ENCODE results near the gene CNOT3. TPM values are rescaled to one million over a fixed set of nuclear protein-coding genes. Genes with fewer than 3 reads are reported as not detected.
A peak's percentile ranks its signal among the peaks of the same experiment; 100 is the strongest.

Gene CNOT3
- total and polyA plus RNA-seq, 2 experiments from 2014 or later = 39.6 to 52.8 TPM

DNA sequence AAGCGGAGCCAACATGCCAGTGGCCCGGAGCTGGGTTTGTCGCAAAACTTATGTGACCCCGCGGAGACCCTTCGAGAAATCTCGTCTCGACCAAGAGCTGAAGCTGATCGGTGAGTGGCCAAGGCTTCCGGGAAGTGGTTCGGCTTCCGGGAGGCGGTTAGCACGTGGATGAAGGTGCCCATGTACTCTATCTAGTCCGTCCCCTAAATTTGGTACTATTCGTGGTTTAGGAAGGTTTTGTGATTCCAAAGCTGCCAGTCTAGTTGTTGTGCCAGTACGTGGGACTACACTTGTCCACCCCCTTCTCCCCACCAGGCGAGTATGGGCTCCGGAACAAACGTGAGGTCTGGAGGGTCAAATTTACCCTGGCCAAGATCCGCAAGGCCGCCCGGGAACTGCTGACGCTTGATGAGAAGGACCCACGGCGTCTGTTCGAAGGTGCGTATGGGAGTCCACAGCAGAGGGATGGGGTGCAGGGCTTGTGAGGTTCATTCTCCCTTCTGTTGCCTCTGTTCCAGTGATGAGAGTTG is 63.7 kb downstream of the CNOT3 start:
- Histone ChIP-seq H3K27ac (peak overlapping the region; percentile 98), H3K4me1 (ENCODE audit: low read depth) (peaks cover 17% of the 10 kb centered on the region), H3K9me3 (ENCODE audit: low read depth) (no peaks in the 10 kb centered on the region), H3K4me3 (peak overlapping the region; percentile 78), H3K36me3 (peaks cover 44% of the 10 kb centered on the region), H3K27me3 (no peaks in the 10 kb centered on the region)
- DNase-seq (ENCODE audit: low read depth in 1 of 2, low spot score in 1 of 2) = peak in 1 of 2 donors; percentile 15
- TF ChIP-seq, protein P1, sequence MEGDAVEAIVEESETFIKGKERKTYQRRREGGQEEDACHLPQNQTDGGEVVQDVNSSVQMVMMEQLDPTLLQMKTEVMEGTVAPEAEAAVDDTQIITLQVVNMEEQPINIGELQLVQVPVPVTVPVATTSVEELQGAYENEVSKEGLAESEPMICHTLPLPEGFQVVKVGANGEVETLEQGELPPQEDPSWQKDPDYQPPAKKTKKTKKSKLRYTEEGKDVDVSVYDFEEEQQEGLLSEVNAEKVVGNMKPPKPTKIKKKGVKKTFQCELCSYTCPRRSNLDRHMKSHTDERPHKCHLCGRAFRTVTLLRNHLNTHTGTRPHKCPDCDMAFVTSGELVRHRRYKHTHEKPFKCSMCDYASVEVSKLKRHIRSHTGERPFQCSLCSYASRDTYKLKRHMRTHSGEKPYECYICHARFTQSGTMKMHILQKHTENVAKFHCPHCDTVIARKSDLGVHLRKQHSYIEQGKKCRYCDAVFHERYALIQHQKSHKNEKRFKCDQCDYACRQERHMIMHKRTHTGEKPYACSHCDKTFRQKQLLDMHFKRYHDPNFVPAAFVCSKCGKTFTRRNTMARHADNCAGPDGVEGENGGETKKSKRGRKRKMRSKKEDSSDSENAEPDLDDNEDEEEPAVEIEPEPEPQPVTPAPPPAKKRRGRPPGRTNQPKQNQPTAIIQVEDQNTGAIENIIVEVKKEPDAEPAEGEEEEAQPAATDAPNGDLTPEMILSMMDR (IDR thresholded peaks at IDR 0.05; ENCODE audit: low read depth, low read length) = no peak

DNA sequence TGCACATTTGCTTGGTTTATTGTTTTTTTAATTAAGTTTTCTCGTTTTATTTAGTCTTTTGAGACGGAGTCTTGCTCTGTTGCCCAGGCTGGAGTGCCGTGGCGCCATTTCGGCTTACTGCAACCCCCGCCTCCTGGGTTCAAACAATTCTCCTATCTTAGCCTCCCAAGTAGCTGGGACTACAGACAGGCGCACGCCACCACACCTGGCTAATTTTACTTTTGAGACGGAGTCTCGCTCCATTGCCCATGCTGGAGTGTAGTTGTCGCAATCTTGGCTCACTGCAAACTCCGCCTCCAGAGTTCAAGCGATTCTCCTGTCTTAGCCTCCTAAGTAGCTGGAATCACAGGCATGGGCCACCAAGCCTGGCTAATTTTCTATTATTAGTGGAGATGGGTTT is 64.4 kb downstream of the CNOT3 start:
- DNase-seq (ENCODE audit: low read depth in 1 of 2, low spot score in 1 of 2) = peak in 1 of 2 donors; percentile 45
- H3K4me1 ChIP-seq (ENCODE audit: low read depth) = peaks cover 17% of the 10 kb centered on the region
- TF ChIP-seq, protein P1 (IDR thresholded peaks at IDR 0.05; ENCODE audit: low read depth, low read length) = no peak
- no peak overlapping the region for H3K27ac ChIP-seq
- H3K27me3 ChIP-seq = no peaks in the 10 kb centered on the region
- H3K4me3 ChIP-seq = peak overlapping the region; percentile 78
- peaks cover 51% of the 10 kb centered on the region for H3K36me3 ChIP-seq
- no peaks in the 10 kb centered on the region for H3K9me3 ChIP-seq (ENCODE audit: low read depth)

DNA sequence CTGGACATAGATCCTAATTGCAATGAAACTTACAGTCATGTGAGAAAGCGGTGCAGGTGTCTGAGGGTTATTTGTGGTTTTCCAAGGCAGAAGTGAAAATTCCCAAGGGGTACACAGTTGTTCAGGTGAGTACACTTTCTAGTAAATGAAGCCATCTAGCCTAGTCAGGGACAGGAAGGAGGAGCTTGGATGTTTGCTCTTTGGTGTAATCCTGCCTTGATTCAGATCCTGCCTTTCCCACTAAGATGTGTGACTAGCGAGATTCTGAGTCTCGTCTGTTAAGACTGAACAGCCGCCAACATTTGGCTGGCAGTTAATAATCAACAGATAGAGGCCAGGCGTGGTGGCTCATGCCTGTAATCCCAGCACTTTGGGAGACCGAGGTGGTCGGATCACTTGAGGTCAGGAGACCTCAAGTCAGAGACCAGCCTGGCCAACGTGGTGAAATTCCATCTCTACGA is 65.6 kb downstream of the CNOT3 start:
- no peaks in the 10 kb centered on the region for H3K9me3 ChIP-seq (ENCODE audit: low read depth)
- peak in 1 of 2 donors; percentile 49 for DNase-seq (ENCODE audit: low read depth in 1 of 2, low spot score in 1 of 2)
- H3K4me3 ChIP-seq = no peak overlapping the region
- TF ChIP-seq, protein P1 (IDR thresholded peaks at IDR 0.05; ENCODE audit: low read depth, low read length) = no peak
- peaks cover 62% of the 10 kb centered on the region for H3K36me3 ChIP-seq
- H3K27me3 ChIP-seq = no peaks in the 10 kb centered on the region
- peaks cover 26% of the 10 kb centered on the region for H3K4me1 ChIP-seq (ENCODE audit: low read depth)
- no peak overlapping the region for H3K27ac ChIP-seq

DNA sequence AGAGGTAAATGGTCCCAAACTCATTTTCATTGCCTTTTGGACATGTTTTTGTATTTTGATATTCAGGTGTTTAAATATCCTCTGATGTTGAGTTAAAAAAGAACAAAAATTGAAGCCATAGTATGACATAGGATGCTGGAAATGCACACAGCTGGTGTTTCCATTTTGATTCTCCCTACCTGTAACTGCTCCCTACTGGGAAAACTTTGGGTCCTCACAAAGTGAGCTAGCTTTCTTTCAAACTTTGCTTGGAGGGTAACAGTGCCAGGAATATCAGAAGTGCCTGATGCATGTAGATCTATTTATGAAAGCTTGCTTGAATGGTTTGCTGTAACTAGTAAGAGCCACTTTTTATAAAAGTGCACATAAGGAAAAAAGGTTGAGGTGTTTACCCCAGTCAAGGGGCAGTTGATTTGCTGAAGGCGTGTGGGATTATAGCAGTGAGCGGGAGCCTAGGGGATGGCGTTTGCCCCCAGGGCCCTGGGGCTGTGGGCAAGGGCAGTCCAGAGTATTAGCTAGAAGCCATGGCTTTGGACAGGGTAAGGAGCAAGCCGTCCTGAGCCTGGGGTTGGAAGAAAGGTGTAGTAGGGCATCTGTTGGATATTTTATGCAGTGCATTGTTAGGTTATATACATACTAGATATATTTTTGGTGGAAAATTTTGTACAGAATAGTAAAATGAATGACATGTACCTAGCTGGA is 67.4 kb downstream of the CNOT3 start:
- no peak overlapping the region for H3K4me3 ChIP-seq
- TF ChIP-seq, protein P1 (IDR thresholded peaks at IDR 0.05; ENCODE audit: low read depth, low read length) = no peak
- H3K36me3 ChIP-seq = peaks cover 63% of the 10 kb centered on the region
- peaks cover 43% of the 10 kb centered on the region for H3K4me1 ChIP-seq (ENCODE audit: low read depth)
- no peak for DNase-seq (ENCODE audit: low read depth in 1 of 2, low spot score in 1 of 2)
- no peaks in the 10 kb centered on the region for H3K27me3 ChIP-seq
- peak overlapping the region; percentile 3 for H3K27ac ChIP-seq
- no peaks in the 10 kb centered on the region for H3K9me3 ChIP-seq (ENCODE audit: low read depth)

Other genes with a start within 250 kb of the CNOT3 start
- 0.60 and 1.9 TPM in 2 replicates for gene CACNG7, start 228.5 kb upstream of the CNOT3 start, total RNA-seq
- 0.11 and 0.19 TPM in 2 replicates for gene CACNG7, start 228.5 kb upstream of the CNOT3 start, polyA plus RNA-seq
- gene CACNG8, start 174.8 kb upstream of the CNOT3 start, total RNA-seq = 0.77 and 1.4 TPM in 2 replicates
- 0.68 and 1.0 TPM in 2 replicates for gene CACNG8, start 174.8 kb upstream of the CNOT3 start, polyA plus RNA-seq
- gene CACNG6, start 146.1 kb upstream of the CNOT3 start, total RNA-seq = 38.4 and 73.1 TPM in 2 replicates
- gene CACNG6, start 146.1 kb upstream of the CNOT3 start, polyA plus RNA-seq = 30.6 and 61.5 TPM in 2 replicates
- gene VSTM1, start 73.9 kb upstream of the CNOT3 start, total RNA-seq = not detected in 2 replicates
- gene VSTM1, start 73.9 kb upstream of the CNOT3 start, polyA plus RNA-seq = not detected in 2 replicates
- not detected in 2 replicates for gene TARM1, start 56.4 kb upstream of the CNOT3 start, total RNA-seq
- gene TARM1, start 56.4 kb upstream of the CNOT3 start, polyA plus RNA-seq = not detected in 2 replicates
- not detected in 2 replicates for gene OSCAR, start 37.0 kb upstream of the CNOT3 start, total RNA-seq
- gene OSCAR, start 37.0 kb upstream of the CNOT3 start, polyA plus RNA-seq = 0.32 and 0.61 TPM in 2 replicates
- gene NDUFA3, start 34.9 kb upstream of the CNOT3 start, total RNA-seq = 58.8 and 104 TPM in 2 replicates
- 546 and 585 TPM in 2 replicates for gene NDUFA3, start 34.9 kb upstream of the CNOT3 start, polyA plus RNA-seq
- gene TFPT, start 22.1 kb upstream of the CNOT3 start, total RNA-seq = 26.1 and 27.5 TPM in 2 replicates
- 27.5 and 32.1 TPM in 2 replicates for gene TFPT, start 22.1 kb upstream of the CNOT3 start, polyA plus RNA-seq
- gene PRPF31, start 22.0 kb upstream of the CNOT3 start, total RNA-seq = 73.9 and 79.8 TPM in 2 replicates
- 110 and 113 TPM in 2 replicates for gene PRPF31, start 22.0 kb upstream of the CNOT3 start, polyA plus RNA-seq
- gene LENG1, start 22.0 kb downstream of the CNOT3 start, total RNA-seq = 10.3 and 10.6 TPM in 2 replicates
- gene LENG1, start 22.0 kb downstream of the CNOT3 start, polyA plus RNA-seq = 10.1 and 10.8 TPM in 2 replicates
- 0.74 and 1.2 TPM in 2 replicates for gene TMC4, start 35.4 kb downstream of the CNOT3 start, total RNA-seq
- 3.4 and 5.6 TPM in 2 replicates for gene TMC4, start 35.4 kb downstream of the CNOT3 start, polyA plus RNA-seq
- gene MBOAT7, start 51.8 kb downstream of the CNOT3 start, total RNA-seq = 131 and 134 TPM in 2 replicates
- gene MBOAT7, start 51.8 kb downstream of the CNOT3 start, polyA plus RNA-seq = 118 and 128 TPM in 2 replicates
- 113 and 130 TPM in 2 replicates for gene TSEN34, start 53.5 kb downstream of the CNOT3 start, total RNA-seq
- 114 and 129 TPM in 2 replicates for gene TSEN34, start 53.5 kb downstream of the CNOT3 start, polyA plus RNA-seq
- 1,874 and 2,216 TPM in 2 replicates for gene RPS9, start 63.1 kb downstream of the CNOT3 start, total RNA-seq
- gene RPS9, start 63.1 kb downstream of the CNOT3 start, polyA plus RNA-seq = 433 and 451 TPM in 2 replicates
- 0.27 and 0.49 TPM in 2 replicates for gene LILRB3, start 85.2 kb downstream of the CNOT3 start, total RNA-seq
- gene LILRB3, start 85.2 kb downstream of the CNOT3 start, polyA plus RNA-seq = 0.84 and 0.98 TPM in 2 replicates
- gene LILRA6, start 105.0 kb downstream of the CNOT3 start, total RNA-seq = 0.15 and 0.18 TPM in 2 replicates
- 0.27 TPM in 1 of 2 replicates, not detected in the other for gene LILRA6, start 105.0 kb downstream of the CNOT3 start, polyA plus RNA-seq
- gene LILRB5, start 119.5 kb downstream of the CNOT3 start, total RNA-seq = not detected in 2 replicates
- 0.04 TPM in 1 of 2 replicates, not detected in the other for gene LILRB5, start 119.5 kb downstream of the CNOT3 start, polyA plus RNA-seq
- not detected in 2 replicates for gene LILRB2, start 143.3 kb downstream of the CNOT3 start, total RNA-seq
- gene LILRB2, start 143.3 kb downstream of the CNOT3 start, polyA plus RNA-seq = not detected in 2 replicates
- gene LILRA5, start 175.4 kb downstream of the CNOT3 start, total RNA-seq = not detected in 2 replicates
- not detected in 2 replicates for gene LILRA5, start 175.4 kb downstream of the CNOT3 start, polyA plus RNA-seq
- not detected in 2 replicates for gene LILRA4, start 201.4 kb downstream of the CNOT3 start, total RNA-seq
- gene LILRA4, start 201.4 kb downstream of the CNOT3 start, polyA plus RNA-seq = not detected in 2 replicates
- not detected in 2 replicates for gene LAIR1, start 227.2 kb downstream of the CNOT3 start, total RNA-seq
- not detected in 2 replicates for gene LAIR1, start 227.2 kb downstream of the CNOT3 start, polyA plus RNA-seq